Globus pallidus (tissue), 1 donor: ENCODE data around the gene MAN1A2.
"Not testable (repeated sequence)": the region's sequence is repeated elsewhere in the genome, so short reads cannot be mapped to it uniquely, and the experiment has no call there.

Experiments used
- DNase-seq: peaks from one replicate; pipeline ENCODE4 v3.0.0-alpha.2; 2015; ENCODE audit warnings: low spot score

The MAN1A2 gene

DNA sequence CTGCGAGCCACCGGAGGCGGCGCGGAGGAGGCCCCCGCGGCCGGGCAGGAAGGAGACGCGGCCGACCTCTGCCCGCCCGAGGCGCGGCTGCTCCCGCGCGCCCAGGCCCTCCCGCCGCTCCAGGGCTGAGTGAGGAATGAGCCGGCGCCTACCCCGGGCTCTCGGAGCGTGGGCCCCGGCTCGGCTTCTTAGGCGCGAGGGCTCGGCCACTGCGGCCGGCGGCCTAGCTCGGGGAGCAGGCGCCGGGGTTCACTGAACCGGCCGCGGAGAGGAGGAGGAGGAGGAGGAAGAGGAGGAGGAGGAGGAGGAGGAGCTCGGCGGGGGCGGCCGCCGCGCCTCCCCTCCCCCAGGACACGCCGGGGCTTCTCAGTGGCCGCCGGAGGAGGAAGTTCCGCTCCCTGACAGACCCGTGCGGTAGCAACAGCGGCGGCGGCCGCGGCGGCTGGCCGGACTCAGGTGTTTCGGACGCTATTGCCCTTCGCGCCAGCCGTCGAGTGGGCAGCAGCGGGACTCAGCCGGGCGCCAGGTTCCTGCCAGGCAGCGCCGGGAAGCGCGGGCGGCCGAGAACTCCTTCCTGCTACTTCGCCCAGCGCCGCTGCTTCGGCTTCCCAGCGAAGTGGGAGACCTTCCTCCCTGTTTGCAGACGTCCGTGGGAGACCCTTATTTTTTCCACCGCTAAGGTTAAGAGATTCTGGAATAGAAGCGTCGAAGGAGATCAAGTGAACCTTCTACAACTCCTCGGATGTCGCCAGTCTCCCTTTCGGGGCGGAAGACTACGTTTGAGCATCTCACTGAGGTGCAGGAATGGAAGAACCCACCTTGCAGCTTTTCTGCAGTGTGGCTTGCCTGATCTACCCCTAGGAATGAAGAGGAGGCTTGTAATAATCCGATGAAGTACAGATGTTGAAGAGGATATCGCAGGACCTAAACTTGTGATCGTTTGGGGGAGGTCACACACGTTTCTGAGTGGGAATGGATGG lies at the start of gene MAN1A2:
MAN1A2 (plus strand) TSS at position 404 of the 980 bp plus-strand sequence. CDS start 735 bp downstream, outside the sequence.
- peak; percentile 81 for DNase-seq

DNA sequence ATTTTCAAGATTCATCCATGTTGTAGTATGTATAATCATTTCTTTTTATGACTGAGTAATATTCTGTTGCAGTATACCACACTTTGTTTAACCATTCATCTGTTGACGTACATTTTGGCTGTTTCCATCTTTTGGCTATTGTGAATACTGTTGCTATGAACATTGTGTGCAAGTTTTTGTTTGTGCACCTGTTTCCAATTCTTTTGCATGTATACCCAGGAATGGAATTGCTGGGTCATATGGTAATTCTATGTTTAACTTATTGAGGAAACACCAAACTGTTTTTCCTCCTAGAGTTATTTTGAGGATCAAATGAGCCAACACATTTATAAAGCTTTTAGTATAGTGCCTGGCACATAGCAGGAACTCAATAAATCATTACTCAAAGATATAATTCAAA lies 49.2 kb upstream of the MAN1A2 start:
- no peak for DNase-seq

DNA sequence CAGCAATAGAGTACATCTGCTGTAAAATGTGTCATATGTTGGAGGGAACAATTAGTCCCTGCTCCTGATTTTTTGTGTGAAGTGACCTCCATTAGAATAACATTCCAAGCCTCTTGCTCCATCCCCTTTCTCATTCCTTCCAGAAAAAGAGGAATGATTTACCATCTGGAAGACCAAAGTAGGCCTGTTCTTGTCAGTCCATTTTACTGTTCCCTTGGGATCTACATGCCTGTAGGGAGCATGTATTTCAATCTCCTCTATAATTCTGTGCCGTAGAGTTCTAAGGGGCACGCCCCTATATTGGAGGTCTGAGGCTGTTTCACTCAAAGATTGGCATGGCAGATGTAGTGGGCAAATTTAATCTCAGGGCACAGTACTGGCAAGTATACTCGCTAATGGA lies 48.8 kb upstream of the MAN1A2 start:
- no peak for DNase-seq

DNA sequence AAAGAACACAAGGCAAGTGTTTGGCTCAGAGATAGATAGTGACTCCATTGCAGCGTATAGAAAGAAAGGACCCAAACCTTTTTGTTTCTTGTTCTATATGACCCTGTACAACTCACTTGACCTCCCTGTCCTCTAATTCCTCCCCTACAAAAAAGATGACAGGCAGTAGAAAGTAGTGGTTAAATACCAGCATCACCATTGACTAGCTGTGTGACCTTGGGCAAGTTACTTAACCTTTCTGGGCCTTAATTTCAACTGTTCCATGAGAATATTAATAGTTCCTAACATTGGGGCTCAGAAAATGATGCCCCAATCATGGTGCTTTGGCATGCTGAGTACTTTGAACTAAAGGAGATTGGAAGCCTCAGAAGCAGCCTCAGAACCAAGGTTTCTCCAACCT lies 46.7 kb upstream of the MAN1A2 start:
- no peak for DNase-seq

DNA sequence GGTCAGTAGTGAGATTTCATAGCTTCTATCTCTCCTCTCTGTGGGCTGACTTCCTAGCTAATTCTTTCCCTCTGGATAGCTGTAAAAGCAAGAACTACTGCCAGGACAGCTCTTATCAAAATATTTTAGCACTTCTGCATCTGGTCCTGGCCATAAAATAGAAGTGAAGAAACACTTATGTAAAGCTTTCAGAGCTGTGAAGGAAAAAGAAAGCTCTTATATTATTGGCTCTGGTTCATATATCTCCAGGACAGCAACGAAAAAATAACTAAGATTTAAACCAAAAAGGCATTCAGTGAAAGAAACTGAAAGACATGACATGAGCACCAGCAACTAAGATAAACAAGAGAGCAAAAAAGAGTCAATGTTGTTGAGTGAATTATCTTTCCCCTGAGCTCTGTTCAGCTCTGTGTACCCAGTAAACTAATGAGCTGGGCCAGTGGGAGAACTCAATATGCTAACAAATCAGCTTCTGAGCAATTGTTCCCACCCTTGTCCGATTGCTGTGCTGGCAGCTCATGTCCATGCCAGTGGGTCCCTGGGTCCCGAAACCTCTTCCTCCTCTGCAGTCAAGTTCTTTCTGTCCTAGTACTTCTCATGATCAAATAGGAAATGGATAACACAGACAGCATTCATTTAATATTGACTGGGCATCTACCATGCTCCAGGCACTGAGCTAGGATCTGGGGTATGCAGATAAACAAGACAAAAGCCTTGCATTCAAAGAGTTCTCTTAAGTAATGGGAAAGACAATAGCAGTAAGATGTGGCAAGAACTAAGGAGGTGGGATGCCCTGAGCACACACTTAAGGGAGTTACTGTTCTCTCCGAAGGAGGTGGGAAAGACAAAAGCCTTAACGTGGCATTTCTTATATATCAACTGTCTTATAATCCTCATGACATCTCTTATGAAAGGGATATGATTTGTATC lies 45.3 kb upstream of the MAN1A2 start:
- DNase-seq: no peak

DNA sequence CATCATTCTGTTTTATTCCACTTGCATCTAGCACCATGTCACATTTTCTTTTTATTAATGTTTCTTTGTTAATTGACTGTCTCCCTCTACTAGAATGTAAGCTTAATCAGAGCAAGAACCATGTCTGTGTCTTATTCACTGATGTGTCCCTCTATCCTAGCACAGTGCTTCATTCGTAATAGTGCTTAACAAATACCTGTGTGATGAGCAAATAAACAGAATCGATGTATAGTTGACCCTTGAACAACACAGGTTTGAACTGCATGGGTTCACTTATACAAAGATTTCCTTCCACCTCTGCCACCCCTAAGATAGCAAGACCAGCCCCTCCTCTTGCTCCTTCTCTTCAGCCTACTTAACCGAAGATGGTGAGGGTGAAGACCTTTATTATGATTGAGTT lies 42.9 kb upstream of the MAN1A2 start:
- DNase-seq: no peak

DNA sequence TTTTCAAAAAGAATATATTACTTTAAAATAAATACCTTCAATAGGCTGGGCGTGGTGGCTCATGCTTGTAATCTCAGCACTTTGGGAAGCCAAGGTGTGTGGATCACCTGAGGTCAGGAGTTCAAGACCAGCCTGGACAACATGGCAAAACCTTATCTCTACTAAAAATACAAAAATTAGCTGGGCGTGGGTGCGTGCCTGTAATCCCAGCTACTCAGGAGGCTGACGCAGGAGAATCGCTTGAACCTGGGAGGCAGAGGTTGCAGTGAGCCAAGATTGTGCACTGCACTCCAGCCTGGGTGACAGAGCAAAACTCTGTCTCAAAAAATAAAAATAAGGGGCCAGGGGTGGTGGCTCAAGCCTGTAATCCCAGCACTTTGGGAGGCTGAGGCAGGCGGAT lies 41.2 kb upstream of the MAN1A2 start:
- DNase-seq: not testable (repeated sequence)

DNA sequence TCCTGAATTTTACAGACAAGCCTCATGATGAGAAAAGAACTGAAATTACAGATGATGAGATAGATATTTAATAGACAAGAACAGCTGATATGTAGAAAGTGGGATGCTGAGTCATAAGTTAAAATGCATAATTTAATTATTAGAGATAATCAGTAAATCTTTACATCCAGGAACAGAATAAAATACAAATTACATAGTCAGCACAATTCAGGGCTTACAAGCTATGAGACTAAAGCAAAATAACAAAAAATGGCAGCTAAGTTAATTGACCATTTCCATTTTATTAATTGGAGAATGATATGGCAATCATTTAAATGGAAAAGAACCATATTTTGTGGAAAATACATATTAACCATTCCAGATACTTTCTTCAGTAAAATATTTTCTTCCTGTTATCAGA lies 40.2 kb upstream of the MAN1A2 start:
- DNase-seq: no peak

DNA sequence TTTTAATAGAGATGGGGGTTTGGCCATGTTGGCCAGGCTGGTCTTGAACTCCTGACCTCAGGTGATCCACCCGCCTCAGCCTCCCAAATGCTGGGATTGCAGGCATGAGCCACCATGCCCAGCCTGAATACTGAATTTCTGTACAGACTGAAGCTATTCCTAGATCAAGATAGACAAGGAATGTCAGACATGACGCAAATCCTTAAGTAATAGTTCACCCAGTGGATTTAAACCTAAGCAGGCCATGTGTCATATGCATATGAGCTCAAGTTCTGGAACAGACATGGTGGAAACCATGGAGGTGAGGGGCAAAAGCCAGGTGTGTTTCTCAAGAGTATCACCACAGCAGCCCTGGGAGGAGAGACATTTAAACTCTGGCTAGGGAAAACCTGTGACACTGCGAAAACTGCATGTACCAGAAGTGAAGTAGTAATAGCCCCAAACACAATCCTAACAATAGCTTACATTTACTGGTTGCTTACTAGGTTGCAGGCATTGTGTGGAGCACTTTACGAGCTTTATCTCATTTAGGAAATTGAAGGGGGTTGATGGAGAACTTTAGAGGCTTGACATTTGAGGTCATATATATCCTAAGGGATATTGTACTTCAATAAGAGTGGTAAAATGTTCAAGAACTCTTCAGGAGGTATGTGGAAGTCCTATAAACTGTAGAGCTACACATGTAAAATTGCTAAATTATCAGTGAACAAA lies 31.7 kb upstream of the MAN1A2 start:
- no peak for DNase-seq

DNA sequence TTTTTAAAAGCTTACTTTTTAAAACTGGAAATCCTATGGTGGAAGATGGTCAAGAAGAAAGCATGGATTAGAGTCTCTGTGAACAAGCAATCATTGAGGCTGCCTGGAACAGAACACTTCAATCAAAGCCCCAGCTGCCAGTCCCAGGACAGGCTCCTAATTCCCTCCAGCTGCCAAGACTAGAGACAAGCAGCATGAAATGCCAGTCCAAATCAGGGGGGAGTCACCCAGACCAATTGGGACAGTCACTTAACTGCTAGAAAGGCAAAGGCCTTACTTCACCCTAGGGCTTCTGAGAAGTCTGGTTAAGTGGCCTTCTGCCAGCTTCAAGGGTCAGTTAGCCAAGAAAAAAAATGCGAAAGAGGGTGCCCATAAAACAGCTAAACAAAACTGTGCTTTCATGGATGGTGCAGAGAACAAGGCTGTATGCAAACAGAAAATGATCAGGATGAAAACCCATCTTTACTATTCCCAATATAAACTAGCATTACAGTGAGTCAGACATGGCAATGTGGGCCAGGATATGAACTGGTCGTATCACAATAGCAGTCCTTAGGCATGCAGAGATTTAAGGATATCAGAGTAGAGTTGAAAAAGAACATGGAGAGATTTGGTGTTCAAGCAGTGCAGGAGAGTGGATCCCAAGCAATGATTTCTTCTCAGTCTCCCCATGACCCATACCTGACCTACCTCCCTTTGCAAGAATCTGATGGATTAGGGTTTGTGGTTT lies 31.0 kb upstream of the MAN1A2 start:
- peak; percentile 63 for DNase-seq

DNA sequence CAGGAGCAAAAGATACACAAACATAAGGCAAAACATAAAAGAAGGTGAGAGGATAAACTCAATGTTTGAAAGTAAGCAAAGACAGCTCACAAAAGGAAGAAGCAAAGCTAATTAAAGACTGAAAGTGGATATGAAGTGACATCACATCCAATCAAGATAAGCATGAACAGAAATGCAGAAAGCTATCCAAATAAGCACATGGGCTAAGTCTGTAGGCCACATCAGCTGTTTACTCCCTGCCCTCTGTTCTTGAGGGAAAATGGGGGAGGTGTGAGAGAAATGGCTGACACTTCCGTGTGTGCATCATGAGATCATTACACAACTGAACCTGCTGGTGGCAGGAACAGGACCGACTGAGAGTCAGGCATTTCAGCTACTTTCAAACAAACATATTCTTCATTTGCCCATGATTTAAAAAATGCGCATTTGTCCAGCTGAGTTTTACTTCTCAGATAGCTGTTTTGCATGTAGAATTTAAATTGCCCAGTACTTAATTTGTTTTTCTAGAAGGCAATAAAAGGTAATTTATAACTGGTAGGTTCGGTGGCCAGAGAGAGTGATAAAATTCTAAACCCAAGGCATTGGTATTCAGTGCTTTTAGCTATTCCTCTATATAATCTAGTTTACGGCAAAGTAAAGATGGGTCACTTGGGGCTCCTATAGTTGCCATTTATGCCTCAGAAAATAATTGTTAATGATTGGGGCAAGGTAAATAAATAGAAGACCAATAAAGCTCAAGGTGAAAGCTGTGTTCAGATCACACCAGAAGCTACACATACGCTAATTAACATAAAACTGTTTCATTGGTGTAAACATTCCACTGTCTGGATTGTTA lies 27.2 kb upstream of the MAN1A2 start:
- no peak for DNase-seq

DNA sequence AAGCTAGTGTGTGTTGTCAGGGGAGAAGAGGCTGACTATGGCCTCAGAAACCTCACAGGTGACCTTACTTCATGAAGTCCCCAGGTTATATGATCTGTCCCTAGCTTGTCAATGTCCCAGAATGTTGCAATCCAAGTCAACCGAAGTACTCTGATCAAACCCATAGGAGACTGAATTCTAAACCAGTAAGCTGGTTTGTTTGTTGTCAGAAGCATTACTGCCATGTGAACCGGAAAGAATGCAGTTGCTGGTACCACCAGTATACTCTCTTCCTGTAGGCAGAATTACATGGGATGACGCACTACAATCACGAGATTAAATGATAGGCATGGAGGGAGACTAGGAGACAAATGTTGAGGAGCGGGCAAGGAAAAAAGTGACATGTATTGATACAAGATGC lies 26.1 kb upstream of the MAN1A2 start:
- DNase-seq: no peak

DNA sequence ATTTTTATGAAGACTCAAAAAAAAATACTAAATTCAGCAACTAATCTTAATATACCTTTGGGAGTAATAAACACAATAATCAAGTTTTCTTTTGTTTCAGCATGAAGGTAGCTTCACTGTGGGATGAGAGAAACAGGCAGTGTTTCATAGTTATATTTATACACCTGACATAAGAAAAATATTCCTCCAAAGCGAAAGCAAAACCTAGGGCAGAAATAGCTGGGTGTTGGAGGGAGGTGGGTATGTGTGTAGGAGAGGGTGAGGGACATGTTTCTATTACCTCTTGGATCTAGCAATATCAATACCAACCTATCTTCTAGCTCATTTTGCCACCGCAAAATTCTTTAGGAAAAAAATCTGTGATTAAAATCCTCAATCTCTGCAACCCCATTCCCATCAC lies 24.9 kb upstream of the MAN1A2 start:
- no peak for DNase-seq

DNA sequence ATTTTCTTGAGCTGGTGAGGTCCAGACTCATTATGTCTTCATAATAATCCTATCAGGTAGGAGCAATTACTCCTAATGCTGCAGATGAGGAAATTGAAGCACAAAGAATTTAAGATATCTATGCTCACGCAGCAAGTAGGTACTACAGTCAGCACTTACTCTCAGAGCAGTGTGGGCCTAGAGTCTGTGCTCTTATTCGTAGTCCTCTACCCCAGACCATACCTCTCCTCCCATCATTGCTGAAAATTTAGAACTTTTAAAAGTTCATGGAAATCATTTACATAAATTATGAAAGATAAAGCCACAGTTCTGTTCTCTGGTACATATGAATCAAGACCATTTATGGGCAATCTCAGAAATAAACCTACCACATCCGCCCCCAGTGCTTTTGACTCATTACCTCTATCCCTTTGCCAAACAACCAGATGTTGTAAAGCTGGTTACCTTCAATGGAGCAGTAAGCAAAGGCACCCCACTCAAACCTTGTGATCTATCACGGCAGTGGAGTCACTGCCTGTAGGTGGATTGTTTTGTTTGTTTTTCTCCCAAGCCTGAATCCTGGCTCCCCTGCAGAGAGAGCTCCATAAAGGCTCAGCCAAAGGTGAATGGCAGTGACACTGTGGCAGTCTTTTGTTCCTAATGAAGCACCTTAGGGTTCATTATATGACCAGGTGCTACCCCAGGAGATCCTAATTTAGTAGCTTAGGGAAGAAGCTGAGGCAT lies 20.9 kb upstream of the MAN1A2 start:
- no peak for DNase-seq

DNA sequence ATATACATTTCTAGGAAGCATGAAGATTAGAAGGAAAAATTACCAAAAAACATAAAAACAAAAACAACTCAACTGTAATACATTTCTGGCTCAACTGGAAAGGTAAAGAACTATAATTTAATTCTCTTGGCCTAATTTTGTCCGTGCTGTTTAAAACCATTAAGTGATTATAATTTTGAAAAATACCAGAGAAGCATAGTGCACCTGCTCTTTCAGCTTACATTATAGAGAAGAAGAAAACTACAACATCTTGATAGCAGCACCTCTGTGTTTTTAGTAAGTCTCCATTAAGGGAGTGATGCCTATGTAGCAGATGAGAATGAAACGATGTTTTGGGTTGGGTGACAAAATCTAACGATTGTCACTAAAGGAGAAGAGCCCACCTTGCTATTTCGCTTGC lies 19.3 kb upstream of the MAN1A2 start:
- DNase-seq: no peak

DNA sequence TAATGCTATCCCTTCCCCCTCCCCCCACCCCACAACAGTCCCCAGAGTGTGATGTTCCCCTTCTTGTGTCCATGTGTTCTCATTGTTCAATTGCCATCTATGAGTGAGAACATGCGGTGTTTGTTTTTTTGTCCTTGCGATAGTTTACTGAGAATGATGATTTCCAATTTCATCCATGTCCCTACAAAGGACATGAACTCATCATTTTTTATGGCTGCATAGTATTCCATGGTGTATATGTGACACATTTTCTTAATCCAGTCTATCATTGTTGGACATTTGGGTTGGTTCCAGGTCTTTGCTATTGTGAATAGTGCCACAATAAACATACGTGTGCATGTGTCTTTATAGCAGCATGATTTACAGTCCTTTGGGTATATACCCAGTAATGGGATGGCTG lies 14.6 kb upstream of the MAN1A2 start:
- not testable (repeated sequence) for DNase-seq

DNA sequence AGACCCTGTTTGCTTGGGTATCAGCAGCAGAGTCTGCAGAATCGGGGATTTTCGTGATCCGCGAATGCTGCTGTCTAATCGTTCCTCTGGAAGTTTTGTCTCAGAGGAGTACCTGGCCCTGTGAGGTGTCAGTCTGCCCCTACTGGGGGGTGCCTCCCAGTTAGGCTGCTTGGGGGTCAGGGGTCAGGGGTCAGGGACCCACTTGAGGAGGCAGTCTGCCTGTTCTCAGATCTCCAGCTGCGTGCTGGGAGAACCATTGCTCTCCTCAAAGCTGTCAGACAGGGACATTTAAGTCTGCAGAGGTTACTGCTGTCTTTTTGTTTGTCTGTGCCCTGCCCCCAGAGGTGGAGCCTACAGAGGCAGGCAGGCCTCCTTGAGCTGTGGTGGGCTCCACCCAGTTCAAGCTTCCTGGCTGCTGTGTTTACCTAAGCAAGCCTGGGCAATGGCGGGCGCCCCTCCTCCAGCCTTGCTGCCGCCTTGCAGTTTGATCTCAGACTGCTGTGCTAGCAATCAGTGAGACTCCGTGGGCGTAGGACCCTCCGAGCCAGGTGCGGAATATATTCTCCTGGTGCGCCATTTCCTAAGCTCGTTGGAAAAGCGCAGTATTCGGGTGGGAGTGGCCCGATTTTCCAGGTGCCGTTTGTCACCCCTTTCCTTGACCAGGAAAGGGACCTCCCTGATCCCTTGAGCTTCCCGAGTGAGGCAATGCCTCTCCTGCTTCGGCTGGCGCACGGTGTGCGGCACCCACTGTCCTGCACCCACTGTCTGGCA lies 9.2 kb upstream of the MAN1A2 start:
- DNase-seq: not testable (repeated sequence)

DNA sequence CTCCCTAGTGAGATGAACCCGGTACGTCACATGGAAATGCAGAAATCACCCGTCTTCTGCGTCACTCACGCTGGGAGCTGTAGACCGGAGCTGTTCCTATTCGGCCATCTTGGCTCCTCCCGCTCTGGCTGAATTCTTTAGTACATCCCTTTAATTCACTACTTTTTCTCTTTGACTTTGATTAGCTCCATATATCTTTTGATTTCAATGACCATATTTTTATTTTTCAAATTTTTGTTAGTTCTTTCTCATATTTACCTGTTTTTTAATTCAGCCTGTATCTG lies 8.7 kb upstream of the MAN1A2 start:
- DNase-seq: not testable (repeated sequence)
